BLaER1 (cell line): Measurements from ENCODE around the gene TMEM151B.

Source experiments
- H3K27ac ChIP-seq: shearing (Covaris generic); formaldehyde crosslinking; 2 replicates; pipeline ENCODE4 v1.8.1; 2022
- H3K27me3 ChIP-seq: shearing (Covaris generic); formaldehyde crosslinking; 2 replicates; pipeline ENCODE4 v1.8.1; 2022
- H3K36me3 ChIP-seq: shearing (Covaris generic); formaldehyde crosslinking; 2 replicates; pipeline ENCODE4 v1.8.1; 2022
- H3K4me1 ChIP-seq: shearing (Covaris generic); formaldehyde crosslinking; 2 replicates; pipeline ENCODE4 v1.8.1; 2022
- H3K4me2 ChIP-seq: shearing (Covaris generic); formaldehyde crosslinking; 2 replicates; pipeline ENCODE4 v1.8.1; 2022
- H3K4me3 ChIP-seq: shearing (Covaris generic); formaldehyde crosslinking; 2 replicates; pipeline ENCODE4 v1.8.1; 2022
- H3K9ac ChIP-seq: shearing (Covaris generic); formaldehyde crosslinking; 2 replicates; pipeline ENCODE4 v1.8.1; 2022
- H3K9me3 ChIP-seq: shearing (Covaris generic); formaldehyde crosslinking; 2 replicates; pipeline ENCODE4 v1.8.1; 2022
- H4K20me1 ChIP-seq: shearing (Covaris generic); formaldehyde crosslinking; 2 replicates; pipeline ENCODE4 v1.8.1; 2022
- Cebpa-rat ChIP-seq: shearing (Covaris generic); IDR thresholded peaks from 2 replicates; pipeline ENCODE4 v1.8.1; 2022

Gene TMEM151B

GRCh38 chr6:44276667-44277640, 6.7 kb downstream of the TMEM151B start:
- Histone ChIP-seq H4K20me1 (peaks cover 21% of the 10 kb centered on the region; the same call in 1 of the 2 replicates), H3K27ac (no peak overlapping the region), H3K4me2 (no peak overlapping the region), H3K9me3 (no peaks in the 10 kb centered on the region), H3K4me3 (no peak overlapping the region), H3K36me3 (no peaks in the 10 kb centered on the region), H3K9ac (no peak overlapping the region), H3K27me3 (peaks cover 40% of the 10 kb centered on the region), H3K4me1 (no peaks in the 10 kb centered on the region)
- TF ChIP-seq Cebpa-rat = no peak

GRCh38 chr6:44277763-44278162, 7.5 kb downstream of the TMEM151B start:
- Histone ChIP-seq H3K4me2 (no peak overlapping the region), H3K4me1 (no peaks in the 10 kb centered on the region), H3K36me3 (no peaks in the 10 kb centered on the region), H3K27ac (no peak overlapping the region), H3K9ac (no peak overlapping the region), H3K27me3 (peaks cover 32% of the 10 kb centered on the region), H3K9me3 (no peaks in the 10 kb centered on the region), H4K20me1 (peaks cover 13% of the 10 kb centered on the region; the same call in 1 of the 2 replicates), H3K4me3 (no peak overlapping the region)
- TF ChIP-seq Cebpa-rat = no peak

- peaks cover 15% of the 10 kb centered on the region; the same call in 1 of the 2 replicates for H4K20me1 ChIP-seq
- no peaks in the 10 kb centered on the region for H3K9me3 ChIP-seq
- no peak overlapping the region for H3K9ac ChIP-seq
- H3K36me3 ChIP-seq = no peaks in the 10 kb centered on the region
- no peak overlapping the region for H3K4me3 ChIP-seq
- peaks cover 30% of the 10 kb centered on the region; the same call in 1 of the 2 replicates for H3K27me3 ChIP-seq
- TF ChIP-seq Cebpa-rat = no peak
- H3K4me1 ChIP-seq = no peaks in the 10 kb centered on the region
- no peak overlapping the region for H3K4me2 ChIP-seq
- no peak overlapping the region for H3K27ac ChIP-seq
Observed at GRCh38 chr6:44278315-44278714, 8.1 kb downstream of the TMEM151B start.

- H3K9ac ChIP-seq = no peak overlapping the region
- no peaks in the 10 kb centered on the region for H3K4me1 ChIP-seq
- H3K27ac ChIP-seq = no peak overlapping the region
- TF ChIP-seq Cebpa-rat = no peak
- no peak overlapping the region for H3K4me2 ChIP-seq
- no peak overlapping the region for H3K4me3 ChIP-seq
- peaks cover 18% of the 10 kb centered on the region; the same call in 1 of the 2 replicates for H4K20me1 ChIP-seq
- H3K9me3 ChIP-seq = no peaks in the 10 kb centered on the region
- no peaks in the 10 kb centered on the region for H3K36me3 ChIP-seq
- peaks cover 36% of the 10 kb centered on the region; the same call in 1 of the 2 replicates for H3K27me3 ChIP-seq
Observed at GRCh38 chr6:44278774-44279697, 8.8 kb downstream of the TMEM151B start.

- no peak overlapping the region for H3K4me3 ChIP-seq
- no peak overlapping the region for H3K4me2 ChIP-seq
- no peak overlapping the region for H3K27ac ChIP-seq
- no peaks in the 10 kb centered on the region for H3K4me1 ChIP-seq
- H3K9me3 ChIP-seq = no peaks in the 10 kb centered on the region
- peaks cover 21% of the 10 kb centered on the region; the same call in 1 of the 2 replicates for H3K27me3 ChIP-seq
- H3K9ac ChIP-seq = no peak overlapping the region
- TF ChIP-seq Cebpa-rat = no peak
- no peaks in the 10 kb centered on the region for H3K36me3 ChIP-seq
- peaks cover 12% of the 10 kb centered on the region; the same call in 1 of the 2 replicates for H4K20me1 ChIP-seq
Observed at GRCh38 chr6:44284121-44284520, 13.9 kb downstream of the TMEM151B start.

- Histone ChIP-seq H3K27me3 (peaks cover 21% of the 10 kb centered on the region; the same call in 1 of the 2 replicates), H3K4me1 (no peaks in the 10 kb centered on the region), H3K4me2 (no peak overlapping the region), H3K9ac (no peak overlapping the region), H3K4me3 (no peak overlapping the region), H3K27ac (no peak overlapping the region), H3K36me3 (no peaks in the 10 kb centered on the region), H3K9me3 (no peaks in the 10 kb centered on the region), H4K20me1 (peaks cover 12% of the 10 kb centered on the region; the same call in 1 of the 2 replicates)
- no peak for TF ChIP-seq Cebpa-rat
Observed at GRCh38 chr6:44284867-44285266, 14.6 kb downstream of the TMEM151B start.

- no peak overlapping the region for H3K27ac ChIP-seq
- H3K9me3 ChIP-seq = no peaks in the 10 kb centered on the region
- TF ChIP-seq Cebpa-rat = no peak
- peaks cover 12% of the 10 kb centered on the region; the same call in 1 of the 2 replicates for H4K20me1 ChIP-seq
- H3K36me3 ChIP-seq = no peaks in the 10 kb centered on the region
- peaks cover 21% of the 10 kb centered on the region; the same call in 1 of the 2 replicates for H3K27me3 ChIP-seq
- H3K4me3 ChIP-seq = no peak overlapping the region
- H3K4me2 ChIP-seq = no peak overlapping the region
- no peaks in the 10 kb centered on the region for H3K4me1 ChIP-seq
- H3K9ac ChIP-seq = no peak overlapping the region
Observed at GRCh38 chr6:44285552-44286284, 15.5 kb downstream of the TMEM151B start.

GRCh38 chr6:44286285-44286565, 16.0 kb downstream of the TMEM151B start:
- TF ChIP-seq Cebpa-rat = no peak
- no peak overlapping the region for H3K9ac ChIP-seq
- no peak overlapping the region for H3K27ac ChIP-seq
- H3K4me3 ChIP-seq = no peak overlapping the region
- no peaks in the 10 kb centered on the region for H3K4me1 ChIP-seq
- H3K9me3 ChIP-seq = no peaks in the 10 kb centered on the region
- peaks cover 21% of the 10 kb centered on the region; the same call in 1 of the 2 replicates for H3K27me3 ChIP-seq
- H3K36me3 ChIP-seq = no peaks in the 10 kb centered on the region
- no peak overlapping the region for H3K4me2 ChIP-seq
- peaks cover 12% of the 10 kb centered on the region; the same call in 1 of the 2 replicates for H4K20me1 ChIP-seq

- H3K36me3 ChIP-seq = no peaks in the 10 kb centered on the region
- no peak overlapping the region for H3K9ac ChIP-seq
- H3K27me3 ChIP-seq = peaks cover 24% of the 10 kb centered on the region; the same call in 1 of the 2 replicates
- H3K4me2 ChIP-seq = no peak overlapping the region
- peaks cover 12% of the 10 kb centered on the region; the same call in 1 of the 2 replicates for H4K20me1 ChIP-seq
- no peak overlapping the region for H3K4me3 ChIP-seq
- no peak overlapping the region for H3K27ac ChIP-seq
- no peaks in the 10 kb centered on the region for H3K4me1 ChIP-seq
- no peaks in the 10 kb centered on the region for H3K9me3 ChIP-seq
- TF ChIP-seq Cebpa-rat = no peak
Observed at GRCh38 chr6:44286747-44287146, 16.5 kb downstream of the TMEM151B start.
